Adrenal gland (tissue), 12 donors: ENCODE measurements around the gene FSTL5. TPM values are rescaled to one million over a fixed set of nuclear protein-coding genes. Genes with fewer than 3 reads are reported as not detected.

Experiments used
- DNase-seq, 7 donors: peaks; one replicate each; pipeline ENCODE4 v3.0.0-alpha.2; 2019 to 2020
- H3K27ac ChIP-seq, 5 donors: fragments of 200-600 bp; sonication (generic) in 4 of 5; 1 replicate in 3 of 5; 2 replicates in 2 of 5; pipeline versions ENCODE4 v1.5.1 to v1.8.0; 2016 to 2020; ENCODE audit warnings: mild to moderate bottlenecking in 1 of 5
- H3K27me3 ChIP-seq: fragments of 200-600 bp; 2 replicates; pipeline ENCODE4 v1.8.0; 2021
- H3K36me3 ChIP-seq, 2 donors: fragments of 200-600 bp; replicated peaks in 1 of 2; 1 replicate in 1 of 2; 2 replicates in 1 of 2; pipeline versions ENCODE4 v1.5.1 to v1.8.0; 2018 to 2022
- H3K4me1 ChIP-seq, 2 donors: fragments of 200-600 bp; replicated peaks in 1 of 2; 1 replicate in 1 of 2; 2 replicates in 1 of 2; pipeline versions ENCODE4 v1.5.1 to v1.8.0; 2018 to 2021
- H3K4me3 ChIP-seq, 4 donors: fragments of 200-600 bp; sonication (generic) in 3 of 4; one replicate each; pipeline ENCODE4 v1.5.1; 2016 to 2018
- H3K9me3 ChIP-seq, 3 donors: fragments of 200-600 bp; sonication (generic) in 1 of 3; replicated peaks in 1 of 3; 1 replicate in 2 of 3; 2 replicates in 1 of 3; pipeline versions ENCODE4 v1.5.1 to v1.8.0; 2016 to 2021
- CTCF ChIP-seq, 6 experiments: fragments of 450-650 bp in 4 of 6; fragments of 200-600 bp in 2 of 6; sonication (generic) in 1 of 6; IDR thresholded peaks; 1 replicate in 5 of 6; 2 replicates in 1 of 6; pipeline versions ENCODE4 v1.5.1 to v1.8.0; 2016 to 2021; ENCODE audit warnings: antibody characterized with exemption in 6 of 6, mild to moderate bottlenecking in 2 of 6, moderate library complexity in 1 of 6
- POLR2A ChIP-seq, 2 donors: fragments of 450-650 bp; IDR thresholded peaks; one replicate each; pipeline ENCODE4 v1.6.1; 2017; ENCODE audit warnings: antibody characterized with exemption in 2 of 2, mild to moderate bottlenecking in 2 of 2, moderate library complexity in 1 of 2
- WGBS, 4 donors: extraction: QIAGEN DNeasy Blood & Tissue Kit in 2 of 4; methylation state at CpG; one replicate each; pipeline versions ENCODE4 v1.1.5 to v1.1.7; 2013 to 2017; 5-methylcytosine and 5-hydroxymethylcytosine counted together
- intact Hi-C, 2 donors: fragments of 100-400 bp; cut with DNase I; formaldehyde crosslinking; loops; one replicate each; pipeline versions ENCODE4 v1.14.1 to v1.15.0; 2022 to 2023
- polyA plus RNA-seq, 3 donors: library from polyadenylated mRNA; stranded (reverse); fragments of 200-250 nt in 2 of 3; fragments of 350-450 nt in 1 of 3; fragmentation: Illumina TruSeq in 1 of 3; extraction: RNeasy Lipid Tissue Mini Kit (QIAGEN cat#74804) in 1 of 3; gene quantifications; one replicate each; pipeline ENCODE4 v1.2.3, GENCODE V29; 2013 to 2014
- total RNA-seq, 9 donors: library from RNA; depleted of rRNA in 4 of 9; stranded (reverse); fragments of >200 nt in 4 of 9; fragments of 120-200 nt in 1 of 9; fragmentation: NEBNext Ultra II Directional in 1 of 9; extraction: Animal tissue kit (Norgen Biotek cat#: 25700) in 1 of 9; gene quantifications; one replicate each; pipeline versions ENCODE4 v1.1.0 to v1.2.4, GENCODE V29; 2013 to 2023
- donor health status: healthy with polysubstance abuse.
- donor health status: Bipolar disorder and iron deficiency.
- donor health status: DM: yes; HTN: yes; CAD: no.
- donor health status: DM: no; HTN: no; CAD: no.
- donor health status: DM: no; HTN: no; CAD: no.
- donor health status: DM: yes; HTN: yes; CAD: no.

FSTL5 gene
- total and polyA plus RNA-seq, 12 donors: 0.10 to 7.7 (median 0.64) TPM; not detected in 3

- no peak for DNase-seq
- WGBS, 4 donors: 85 to 92% (median 88%) methylated on average over 5 of the region's 5 CpGs
- intact Hi-C loops: no loop called here
- Histone ChIP-seq H3K27ac (no peak overlapping the region), H3K4me1 (no peaks in the 10 kb centered on the region), H3K36me3 (no peaks in the 10 kb centered on the region), H3K4me3 (no peak overlapping the region), H3K9me3 (no peaks in the 10 kb centered on the region), H3K27me3 (no peaks in the 10 kb centered on the region)
- TF ChIP-seq POLR2A (IDR thresholded peaks at IDR 0.05) (no peak), CTCF (IDR thresholded peaks at IDR 0.05) (no peak)
Measured at GRCh38 chr4:161336621-161337020, 827.2 kb downstream of the FSTL5 start.

GRCh38 chr4:161336016-161336530, 827.7 kb downstream of the FSTL5 start:
- TF ChIP-seq CTCF (IDR thresholded peaks at IDR 0.05): no peak
- TF ChIP-seq POLR2A (IDR thresholded peaks at IDR 0.05): no peak
- Histone ChIP-seq H3K9me3 (no peaks in the 10 kb centered on the region), H3K27ac (no peak overlapping the region), H3K4me3 (no peak overlapping the region), H3K4me1 (no peaks in the 10 kb centered on the region), H3K36me3 (no peaks in the 10 kb centered on the region), H3K27me3 (no peaks in the 10 kb centered on the region)
- no peak for DNase-seq
- intact Hi-C loops: no loop called here
- WGBS, 4 donors: 18 to 79% (median 34%) methylated on average over 2 of the region's 2 CpGs
